SK-N-SH treated with all-trans-retinoic acid at 6 μM for 48 hours (cell line): ENCODE results near the gene CCDC124.
A peak's percentile ranks its signal among the peaks of the same experiment; 100 is the strongest.

ENCODE experiments used
- ATAC-seq: fragments of 200-7000 bp; cut with Tn5 transposase; 3 replicates; pipeline ENCODE4 v1.9.1; 2020; ENCODE audit warnings: mild to moderate bottlenecking, moderate library complexity
- ARNTL ChIP-seq: fragments of 450-650 bp; formaldehyde crosslinking; IDR thresholded peaks from 2 replicates; pipeline ENCODE4 v1.5.0; 2020; ENCODE audit warnings: low read depth, mild to moderate bottlenecking, moderate library complexity, borderline replicate concordance
- BACH2 ChIP-seq: fragments of 250-450 bp; sonication (Bioruptor Pico); IDR thresholded peaks from 2 replicates; pipeline ENCODE4 v1.9.0; 2021; ENCODE audit warnings: mild to moderate bottlenecking, borderline replicate concordance
- CSDC2 ChIP-seq: fragments of 250-450 bp; sonication (Bioruptor Pico); IDR thresholded peaks from 2 replicates; pipeline ENCODE4 v1.5.0; 2020; ENCODE audit warnings: mild to moderate bottlenecking, moderate library complexity
- ESRRG ChIP-seq: fragments of 250-450 bp; sonication (Bioruptor Pico); IDR thresholded peaks from 2 replicates; pipeline ENCODE4 v1.6.1; 2021; ENCODE audit warnings: mild to moderate bottlenecking
- GLIS3 ChIP-seq: fragments of 250-450 bp; sonication (Bioruptor Pico); IDR thresholded peaks from 2 replicates; pipeline ENCODE4 v1.5.0; 2020; ENCODE audit warnings: mild to moderate bottlenecking, moderate library complexity
- ISL1 ChIP-seq: fragments of 250-450 bp; sonication (Bioruptor Pico); IDR thresholded peaks from 2 replicates; pipeline ENCODE4 v2.1.2; 2022; ENCODE audit warnings: mild to moderate bottlenecking, moderate library complexity
- OSR1 ChIP-seq: fragments of 250-450 bp; sonication (Bioruptor Pico); IDR thresholded peaks from 2 replicates; pipeline ENCODE4 v1.8.0; 2022; ENCODE audit warnings: moderate library complexity, mild to moderate bottlenecking, inconsistent platforms
- PPARA ChIP-seq: fragments of 250-450 bp; sonication (Bioruptor Pico); IDR thresholded peaks from 2 replicates; pipeline ENCODE4 v1.5.0; 2020; ENCODE audit warnings: mild to moderate bottlenecking, borderline replicate concordance
- RARB ChIP-seq: fragments of 250-450 bp; sonication (Bioruptor Pico); IDR thresholded peaks from 2 replicates; pipeline ENCODE4 v1.8.0; 2021; ENCODE audit warnings: mild to moderate bottlenecking, moderate library complexity
- SNAI2 ChIP-seq: fragments of 250-450 bp; sonication (Bioruptor Pico); IDR thresholded peaks from 2 replicates; pipeline ENCODE4 v1.5.0; 2020; ENCODE audit warnings: mild to moderate bottlenecking, moderate library complexity
- TCF4 ChIP-seq: fragments of 250-450 bp; sonication (Bioruptor Pico); IDR thresholded peaks from 2 replicates; pipeline ENCODE4 v1.8.0; 2021; ENCODE audit warnings: mild to moderate bottlenecking, moderate library complexity, borderline replicate concordance
- TOX ChIP-seq: fragments of 250-450 bp; sonication (Bioruptor Pico); IDR thresholded peaks from 2 replicates; pipeline ENCODE4 v1.8.0; 2021; ENCODE audit warnings: mild to moderate bottlenecking, moderate library complexity, borderline replicate concordance
- ZC3H10 ChIP-seq: fragments of 250-450 bp; sonication (Bioruptor Pico); IDR thresholded peaks from 2 replicates; pipeline ENCODE4 v1.5.1; 2021; ENCODE audit warnings: mild to moderate bottlenecking, moderate library complexity
- ZFP3 ChIP-seq: fragments of 250-450 bp; sonication (Bioruptor Pico); IDR thresholded peaks from 2 replicates; pipeline ENCODE4 v1.5.0; 2020; ENCODE audit warnings: mild to moderate bottlenecking, moderate library complexity
- ZFP30 ChIP-seq: fragments of 450-650 bp; formaldehyde crosslinking; IDR thresholded peaks from 2 replicates; pipeline ENCODE4 v1.5.0; 2022; ENCODE audit warnings: mild to moderate bottlenecking, moderate library complexity
- ZNF565 ChIP-seq: fragments of 450-650 bp; formaldehyde crosslinking; conservative IDR thresholded peaks from 2 replicates; pipeline ENCODE4 v1.5.0; 2020; ENCODE audit warnings: low read depth, mild to moderate bottlenecking, moderate library complexity
- ZNF70 ChIP-seq: fragments of 450-650 bp; formaldehyde crosslinking; IDR thresholded peaks from 2 replicates; pipeline ENCODE4 v1.5.0; 2020; ENCODE audit warnings: mild to moderate bottlenecking, moderate library complexity
- ZNF8 ChIP-seq: fragments of 450-650 bp; formaldehyde crosslinking; IDR thresholded peaks from 2 replicates; pipeline ENCODE4 v1.5.0; 2020; ENCODE audit warnings: mild to moderate bottlenecking, moderate library complexity
- TF ChIP-seq, protein P1 (sequence below): fragments of 250-450 bp; sonication (Bioruptor Pico); IDR thresholded peaks from 2 replicates; pipeline ENCODE4 v1.5.0; 2020; ENCODE audit warnings: mild to moderate bottlenecking, moderate library complexity
- TF ChIP-seq, protein P2 (sequence below): fragments of 250-450 bp; sonication (Bioruptor Pico); IDR thresholded peaks from 2 replicates; pipeline ENCODE4 v1.5.1; 2021; ENCODE audit warnings: mild to moderate bottlenecking, moderate library complexity
- TF ChIP-seq, protein P3 (sequence below): fragments of 250-450 bp; sonication (Bioruptor Pico); IDR thresholded peaks from 2 replicates; pipeline ENCODE4 v1.8.0; 2020; ENCODE audit warnings: mild to moderate bottlenecking, moderate library complexity, borderline replicate concordance
- TF ChIP-seq, protein P4 (sequence below): fragments of 250-450 bp; sonication (Bioruptor Pico); IDR thresholded peaks from 2 replicates; pipeline ENCODE4 v1.8.0; 2021; ENCODE audit warnings: low read depth, mild to moderate bottlenecking, moderate library complexity, borderline replicate concordance
- TF ChIP-seq, protein P5 (sequence below): fragments of 250-450 bp; sonication (Bioruptor Pico); IDR thresholded peaks from 2 replicates; pipeline ENCODE4 v1.5.1; 2020; ENCODE audit warnings: low read depth, mild to moderate bottlenecking, moderate library complexity

Gene CCDC124

DNA sequence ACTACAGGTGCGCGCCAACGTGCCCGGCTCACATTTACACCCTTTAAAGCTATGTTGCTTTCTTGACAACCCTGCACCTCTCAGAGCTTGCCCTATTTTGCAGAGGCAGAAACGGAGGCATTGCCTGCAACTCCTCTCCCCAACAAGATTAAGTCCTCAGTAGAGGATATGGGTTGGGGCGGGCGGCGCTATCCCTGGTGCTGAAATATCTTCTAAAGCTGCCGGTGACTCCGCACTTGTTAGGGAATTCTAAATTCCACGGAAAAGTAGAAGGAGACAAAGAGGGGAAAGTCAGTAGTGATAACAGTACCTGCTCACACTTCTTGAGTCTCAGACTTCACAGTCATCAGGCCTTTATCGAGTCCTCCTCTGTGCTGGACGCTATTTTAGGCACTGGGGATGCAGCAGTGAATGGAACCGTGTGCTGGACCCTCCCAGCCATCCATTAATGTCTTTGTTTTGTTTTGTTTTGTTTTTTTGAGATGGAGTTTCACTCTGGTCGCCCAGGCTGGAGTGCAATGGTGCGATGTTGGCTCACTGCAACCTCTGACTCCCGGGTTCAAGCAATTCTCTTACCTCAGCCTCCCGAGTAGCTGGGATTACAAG lies 43.1 kb upstream of the CCDC124 start:
- ATAC-seq, result peak; percentile 87
- no peak for TF ChIP-seq BACH2 (CRISPR knock-in tag)
- no peak for TF ChIP-seq ZFP3 (CRISPR knock-in tag)
- TF ChIP-seq PPARA (CRISPR knock-in tag), result no peak
- TF ChIP-seq ZFP30 (CRISPR knock-in tag), result no peak
- TF ChIP-seq TOX (CRISPR knock-in tag), result no peak
- TF ChIP-seq RARB, result no peak
- TF ChIP-seq ZNF565 (CRISPR knock-in tag), result no peak
- TF ChIP-seq, protein P1, sequence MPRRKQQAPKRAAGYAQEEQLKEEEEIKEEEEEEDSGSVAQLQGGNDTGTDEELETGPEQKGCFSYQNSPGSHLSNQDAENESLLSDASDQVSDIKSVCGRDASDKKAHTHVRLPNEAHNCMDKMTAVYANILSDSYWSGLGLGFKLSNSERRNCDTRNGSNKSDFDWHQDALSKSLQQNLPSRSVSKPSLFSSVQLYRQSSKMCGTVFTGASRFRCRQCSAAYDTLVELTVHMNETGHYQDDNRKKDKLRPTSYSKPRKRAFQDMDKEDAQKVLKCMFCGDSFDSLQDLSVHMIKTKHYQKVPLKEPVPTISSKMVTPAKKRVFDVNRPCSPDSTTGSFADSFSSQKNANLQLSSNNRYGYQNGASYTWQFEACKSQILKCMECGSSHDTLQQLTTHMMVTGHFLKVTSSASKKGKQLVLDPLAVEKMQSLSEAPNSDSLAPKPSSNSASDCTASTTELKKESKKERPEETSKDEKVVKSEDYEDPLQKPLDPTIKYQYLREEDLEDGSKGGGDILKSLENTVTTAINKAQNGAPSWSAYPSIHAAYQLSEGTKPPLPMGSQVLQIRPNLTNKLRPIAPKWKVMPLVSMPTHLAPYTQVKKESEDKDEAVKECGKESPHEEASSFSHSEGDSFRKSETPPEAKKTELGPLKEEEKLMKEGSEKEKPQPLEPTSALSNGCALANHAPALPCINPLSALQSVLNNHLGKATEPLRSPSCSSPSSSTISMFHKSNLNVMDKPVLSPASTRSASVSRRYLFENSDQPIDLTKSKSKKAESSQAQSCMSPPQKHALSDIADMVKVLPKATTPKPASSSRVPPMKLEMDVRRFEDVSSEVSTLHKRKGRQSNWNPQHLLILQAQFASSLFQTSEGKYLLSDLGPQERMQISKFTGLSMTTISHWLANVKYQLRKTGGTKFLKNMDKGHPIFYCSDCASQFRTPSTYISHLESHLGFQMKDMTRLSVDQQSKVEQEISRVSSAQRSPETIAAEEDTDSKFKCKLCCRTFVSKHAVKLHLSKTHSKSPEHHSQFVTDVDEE (CRISPR knock-in tag), result no peak
- TF ChIP-seq, protein P2, sequence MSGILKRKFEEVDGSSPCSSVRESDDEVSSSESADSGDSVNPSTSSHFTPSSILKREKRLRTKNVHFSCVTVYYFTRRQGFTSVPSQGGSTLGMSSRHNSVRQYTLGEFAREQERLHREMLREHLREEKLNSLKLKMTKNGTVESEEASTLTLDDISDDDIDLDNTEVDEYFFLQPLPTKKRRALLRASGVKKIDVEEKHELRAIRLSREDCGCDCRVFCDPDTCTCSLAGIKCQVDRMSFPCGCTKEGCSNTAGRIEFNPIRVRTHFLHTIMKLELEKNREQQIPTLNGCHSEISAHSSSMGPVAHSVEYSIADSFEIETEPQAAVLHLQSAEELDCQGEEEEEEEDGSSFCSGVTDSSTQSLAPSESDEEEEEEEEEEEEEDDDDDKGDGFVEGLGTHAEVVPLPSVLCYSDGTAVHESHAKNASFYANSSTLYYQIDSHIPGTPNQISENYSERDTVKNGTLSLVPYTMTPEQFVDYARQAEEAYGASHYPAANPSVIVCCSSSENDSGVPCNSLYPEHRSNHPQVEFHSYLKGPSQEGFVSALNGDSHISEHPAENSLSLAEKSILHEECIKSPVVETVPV (CRISPR knock-in tag), result no peak
- no peak for TF ChIP-seq ESRRG
- TF ChIP-seq OSR1 (CRISPR knock-in tag), result no peak
- TF ChIP-seq GLIS3 (CRISPR knock-in tag), result no peak
- TF ChIP-seq ZNF8 (CRISPR knock-in tag), result no peak
- TF ChIP-seq ISL1 (CRISPR knock-in tag), result 0 out of 2 replicates have a peak, but pooled peaks have one; percentile 16
- peak; percentile 66; the same call in 1 of the 2 replicates for TF ChIP-seq SNAI2 (CRISPR knock-in tag)
- no peak for TF ChIP-seq ARNTL (CRISPR knock-in tag)
- no peak for TF ChIP-seq TCF4
- TF ChIP-seq, protein P3, sequence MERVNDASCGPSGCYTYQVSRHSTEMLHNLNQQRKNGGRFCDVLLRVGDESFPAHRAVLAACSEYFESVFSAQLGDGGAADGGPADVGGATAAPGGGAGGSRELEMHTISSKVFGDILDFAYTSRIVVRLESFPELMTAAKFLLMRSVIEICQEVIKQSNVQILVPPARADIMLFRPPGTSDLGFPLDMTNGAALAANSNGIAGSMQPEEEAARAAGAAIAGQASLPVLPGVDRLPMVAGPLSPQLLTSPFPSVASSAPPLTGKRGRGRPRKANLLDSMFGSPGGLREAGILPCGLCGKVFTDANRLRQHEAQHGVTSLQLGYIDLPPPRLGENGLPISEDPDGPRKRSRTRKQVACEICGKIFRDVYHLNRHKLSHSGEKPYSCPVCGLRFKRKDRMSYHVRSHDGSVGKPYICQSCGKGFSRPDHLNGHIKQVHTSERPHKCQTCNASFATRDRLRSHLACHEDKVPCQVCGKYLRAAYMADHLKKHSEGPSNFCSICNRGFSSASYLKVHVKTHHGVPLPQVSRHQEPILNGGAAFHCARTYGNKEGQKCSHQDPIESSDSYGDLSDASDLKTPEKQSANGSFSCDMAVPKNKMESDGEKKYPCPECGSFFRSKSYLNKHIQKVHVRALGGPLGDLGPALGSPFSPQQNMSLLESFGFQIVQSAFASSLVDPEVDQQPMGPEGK (CRISPR knock-in tag), result no peak
- TF ChIP-seq, protein P4, sequence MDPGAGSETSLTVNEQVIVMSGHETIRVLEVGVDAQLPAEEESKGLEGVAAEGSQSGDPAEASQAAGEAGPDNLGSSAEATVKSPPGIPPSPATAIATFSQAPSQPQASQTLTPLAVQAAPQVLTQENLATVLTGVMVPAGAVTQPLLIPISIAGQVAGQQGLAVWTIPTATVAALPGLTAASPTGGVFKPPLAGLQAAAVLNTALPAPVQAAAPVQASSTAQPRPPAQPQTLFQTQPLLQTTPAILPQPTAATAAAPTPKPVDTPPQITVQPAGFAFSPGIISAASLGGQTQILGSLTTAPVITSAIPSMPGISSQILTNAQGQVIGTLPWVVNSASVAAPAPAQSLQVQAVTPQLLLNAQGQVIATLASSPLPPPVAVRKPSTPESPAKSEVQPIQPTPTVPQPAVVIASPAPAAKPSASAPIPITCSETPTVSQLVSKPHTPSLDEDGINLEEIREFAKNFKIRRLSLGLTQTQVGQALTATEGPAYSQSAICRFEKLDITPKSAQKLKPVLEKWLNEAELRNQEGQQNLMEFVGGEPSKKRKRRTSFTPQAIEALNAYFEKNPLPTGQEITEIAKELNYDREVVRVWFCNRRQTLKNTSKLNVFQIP, result no peak
- TF ChIP-seq ZNF70 (CRISPR knock-in tag), result no peak
- TF ChIP-seq CSDC2 (CRISPR knock-in tag), result peak; percentile 83; the same call in 1 of the 2 replicates
- 0 out of 2 replicates have a peak, but pooled peaks have one; percentile 18 for TF ChIP-seq ZC3H10 (CRISPR knock-in tag)
- TF ChIP-seq, protein P5, sequence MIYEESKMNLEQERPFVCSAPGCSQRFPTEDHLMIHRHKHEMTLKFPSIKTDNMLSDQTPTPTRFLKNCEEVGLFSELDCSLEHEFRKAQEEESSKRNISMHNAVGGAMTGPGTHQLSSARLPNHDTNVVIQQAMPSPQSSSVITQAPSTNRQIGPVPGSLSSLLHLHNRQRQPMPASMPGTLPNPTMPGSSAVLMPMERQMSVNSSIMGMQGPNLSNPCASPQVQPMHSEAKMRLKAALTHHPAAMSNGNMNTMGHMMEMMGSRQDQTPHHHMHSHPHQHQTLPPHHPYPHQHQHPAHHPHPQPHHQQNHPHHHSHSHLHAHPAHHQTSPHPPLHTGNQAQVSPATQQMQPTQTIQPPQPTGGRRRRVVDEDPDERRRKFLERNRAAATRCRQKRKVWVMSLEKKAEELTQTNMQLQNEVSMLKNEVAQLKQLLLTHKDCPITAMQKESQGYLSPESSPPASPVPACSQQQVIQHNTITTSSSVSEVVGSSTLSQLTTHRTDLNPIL, result no peak

DNA sequence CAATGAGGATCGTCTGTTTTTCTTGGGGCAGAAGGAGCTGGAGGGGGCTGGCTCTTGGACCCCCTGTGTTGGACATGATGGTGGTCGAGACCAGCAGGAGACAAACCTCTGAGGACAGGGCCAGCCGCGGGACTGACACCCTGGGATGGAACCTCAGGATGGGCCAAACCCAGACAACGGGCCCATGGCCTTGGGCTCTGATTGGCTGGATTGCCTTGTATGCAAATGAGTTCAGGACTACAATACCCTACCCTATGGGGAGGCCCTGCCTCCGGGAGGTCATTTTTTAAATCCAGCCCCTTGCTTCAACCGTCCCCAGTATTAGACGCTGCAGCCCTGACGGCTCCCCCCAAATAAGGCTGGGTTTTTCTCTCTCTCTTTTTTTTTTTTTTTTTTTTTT lies 39.0 kb upstream of the CCDC124 start:
- ATAC-seq, result no peak
- no peak for TF ChIP-seq ZNF70 (CRISPR knock-in tag)
- TF ChIP-seq ISL1 (CRISPR knock-in tag), result no peak
- no peak for TF ChIP-seq ZFP30 (CRISPR knock-in tag)
- no peak for TF ChIP-seq ESRRG
- TF ChIP-seq TOX (CRISPR knock-in tag), result no peak
